Neuronal stem cell (in vitro differentiated cells): ENCODE results near the gene TRA2A.
A peak's percentile ranks its signal among the peaks of the same experiment; 100 is the strongest.

Experiments used
- DNase-seq: peaks from one replicate; pipeline ENCODE4 v3.0.0-alpha.2; 2013; ENCODE audit warnings: low spot score
- H2AFZ ChIP-seq: one replicate; pipeline ENCODE4 v1.6.1; 2013; ENCODE audit warnings: mild to moderate bottlenecking, low read length, inconsistent platforms
- H2AK5ac ChIP-seq: 2 replicates; pipeline ENCODE4 v1.6.1; 2013; ENCODE audit warnings: low read depth, mild to moderate bottlenecking, inconsistent platforms, low read length, moderate library complexity, mixed read lengths
- H2BK120ac ChIP-seq: 2 replicates; pipeline ENCODE4 v1.6.1; 2013; ENCODE audit warnings: low read depth, mild to moderate bottlenecking, inconsistent platforms, low read length, moderate library complexity, mixed read lengths
- H2BK12ac ChIP-seq: one replicate; pipeline ENCODE4 v1.6.1; 2013; ENCODE audit warnings: low read length, inconsistent platforms
- H2BK15ac ChIP-seq: 2 replicates; pipeline ENCODE4 v1.6.1; 2013; ENCODE audit warnings: mild to moderate bottlenecking, low read length, inconsistent platforms, mixed read lengths
- H2BK5ac ChIP-seq: one replicate; pipeline ENCODE4 v1.6.1; 2013; ENCODE audit warnings: inconsistent platforms, mild to moderate bottlenecking, low read length, moderate library complexity
- H3K14ac ChIP-seq: one replicate; pipeline ENCODE4 v1.6.1; 2013; ENCODE audit warnings: low read length, inconsistent platforms
- H3K18ac ChIP-seq: 2 replicates; pipeline ENCODE4 v1.6.1; 2013; ENCODE audit warnings: low read length, inconsistent platforms
- H3K23ac ChIP-seq: 2 replicates; pipeline ENCODE4 v1.6.1; 2013; ENCODE audit warnings: low read depth, mild to moderate bottlenecking, mixed read lengths, low read length, inconsistent platforms; ENCODE audit not compliant: poor library complexity
- H3K27ac ChIP-seq: replicated peaks from 3 replicates; pipeline ENCODE4 v1.5.1; 2013; ENCODE audit warnings: low read length, inconsistent platforms
- H3K27me3 ChIP-seq, 3 experiments: 2 replicates each; pipeline ENCODE4 v1.6.1; 2013; ENCODE audit warnings: low read length in 3 of 3, mild to moderate bottlenecking in 2 of 3, inconsistent platforms in 1 of 3, low read depth in 1 of 3, mixed read lengths in 1 of 3, moderate library complexity in 1 of 3; ENCODE audit not compliant: control insufficient read depth in 3 of 3, insufficient read depth in 3 of 3
- H3K36me3 ChIP-seq, 2 donors: replicated peaks in 1 of 2; 2 replicates each; pipeline ENCODE4 v1.6.1; 2013; ENCODE audit warnings: low read length in 2 of 2; ENCODE audit not compliant: control insufficient read depth in 2 of 2, insufficient read depth in 2 of 2
- H3K4ac ChIP-seq: 2 replicates; pipeline ENCODE4 v1.6.1; 2013; ENCODE audit warnings: inconsistent platforms, mild to moderate bottlenecking, low read length, moderate library complexity
- H3K4me1 ChIP-seq, 2 donors: 1 replicate in 1 of 2; 2 replicates in 1 of 2; pipeline ENCODE4 v1.6.1; 2013; ENCODE audit warnings: low read length in 2 of 2, low read depth in 1 of 2; ENCODE audit not compliant: control insufficient read depth in 2 of 2, insufficient read depth in 1 of 2
- H3K4me2 ChIP-seq: one replicate; pipeline ENCODE4 v1.6.1; 2013; ENCODE audit warnings: mild to moderate bottlenecking, low read length, inconsistent platforms; ENCODE audit not compliant: insufficient read depth, poor library complexity, severe bottlenecking
- H3K4me3 ChIP-seq, 2 donors: 2 replicates each; pipeline ENCODE4 v1.5.1; 2013; ENCODE audit warnings: low read length in 2 of 2, mild to moderate bottlenecking in 2 of 2, inconsistent platforms in 1 of 2, moderate library complexity in 1 of 2
- H3K79me1 ChIP-seq: one replicate; pipeline ENCODE4 v1.6.1; 2013; ENCODE audit warnings: low read depth, mild to moderate bottlenecking, inconsistent platforms, low read length, moderate library complexity
- H3K9ac ChIP-seq: one replicate; pipeline ENCODE4 v1.6.1; 2013; ENCODE audit warnings: mild to moderate bottlenecking, low read depth, low read length, inconsistent platforms; ENCODE audit not compliant: poor library complexity
- H3K9me3 ChIP-seq, 2 donors: replicated peaks in 1 of 2; 2 replicates each; pipeline versions ENCODE3 to v1.6.1; 2013; ENCODE audit warnings: low read length in 2 of 2, mild to moderate bottlenecking in 2 of 2, inconsistent platforms in 1 of 2, low read depth in 1 of 2, mixed read lengths in 1 of 2, moderate library complexity in 1 of 2; ENCODE audit not compliant: control insufficient read depth in 2 of 2, insufficient read depth in 1 of 2
- H4K8ac ChIP-seq: one replicate; pipeline ENCODE4 v1.6.1; 2013; ENCODE audit warnings: low read depth, mild to moderate bottlenecking, inconsistent platforms, low read length, moderate library complexity
- H4K91ac ChIP-seq: one replicate; pipeline ENCODE4 v1.6.1; 2013; ENCODE audit warnings: low read length, low read depth, mild to moderate bottlenecking, inconsistent platforms; ENCODE audit not compliant: poor library complexity
- WGBS, 2 donors: extraction: QIAGEN DNeasy Blood & Tissue Kit; methylation state at CpG; one replicate each; pipeline ENCODE4 v1.1.7; 2013; ENCODE audit warnings: missing lambda C conversion rate in 2 of 2, mixed read lengths in 1 of 2; ENCODE audit not compliant: insufficient read length in 2 of 2, insufficient replicate concordance in 1 of 2; ENCODE audit errors: extremely low coverage in 2 of 2; 5-methylcytosine and 5-hydroxymethylcytosine counted together

TRA2A gene

DNA sequence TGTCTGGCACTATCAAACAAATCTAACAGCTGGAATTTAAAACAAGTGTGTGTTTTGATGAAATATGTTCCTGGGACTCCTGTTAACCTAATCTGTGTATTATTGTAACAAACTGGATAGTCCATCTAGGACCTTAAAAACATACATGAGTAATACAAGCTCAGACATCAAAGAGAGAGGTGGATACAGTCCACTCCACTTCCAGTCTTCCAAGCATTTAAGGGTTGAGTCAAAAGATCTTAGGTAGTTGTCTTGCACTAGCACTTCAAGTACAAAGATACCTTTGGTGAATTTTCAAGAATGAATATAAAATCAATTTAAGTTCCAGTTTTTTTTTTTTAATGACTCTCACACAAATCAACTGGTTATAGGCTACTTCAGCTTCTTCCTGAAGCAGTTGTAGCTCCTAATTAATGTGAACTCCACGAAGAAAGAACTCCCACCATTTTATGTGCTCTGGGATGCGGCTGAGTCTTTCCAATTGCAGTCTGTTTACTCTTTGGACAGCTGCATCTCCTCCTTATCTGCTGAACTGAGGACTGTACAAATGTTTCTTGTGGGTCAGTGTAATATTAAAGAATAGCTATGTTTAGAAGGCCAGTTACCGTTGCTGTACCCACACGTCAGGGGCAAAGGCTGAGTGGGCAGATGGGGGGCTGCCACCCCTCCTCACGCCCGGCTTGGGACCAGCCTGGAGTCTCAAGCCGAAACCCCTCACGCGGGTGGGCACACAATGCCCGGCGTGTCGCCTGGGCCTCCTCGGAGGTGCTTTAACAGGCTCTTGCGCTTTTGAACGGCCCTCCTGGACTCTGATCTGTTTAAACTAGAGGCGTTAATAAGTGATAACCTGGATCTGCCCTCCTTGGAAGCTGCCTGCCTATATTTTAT lies 58.6 kb downstream of the TRA2A start:
- Histone ChIP-seq H3K23ac (no peak overlapping the region), H2BK120ac (no peak overlapping the region), H2AFZ (no peak overlapping the region), H3K9ac (peak overlapping the region; percentile 85), H3K27ac (peak overlapping the region; percentile 97), H4K8ac (no peak overlapping the region), H3K18ac (peak overlapping the region; percentile 99), H3K9me3 (no peaks in the 10 kb centered on the region), H2BK12ac (no peak overlapping the region), H3K14ac (no peak overlapping the region), H3K4me3 (peak overlapping the region; percentile 93 to 98), H2BK15ac (peak overlapping the region; percentile 96), H3K36me3 (no peaks in the 10 kb centered on the region), H2AK5ac (peak overlapping the region; percentile 92), H3K4me1 (peaks cover 1 to 10% of the 10 kb centered on the region in 2 donors), H4K91ac (no peak overlapping the region), H3K79me1 (peaks cover 9% of the 10 kb centered on the region), H3K27me3 (no peaks in the 10 kb centered on the region), H3K4me2 (peak overlapping the region; percentile 85), H3K4ac (no peak overlapping the region), H2BK5ac (peak overlapping the region; percentile 98)
- DNase-seq: peak; percentile 17
- no CpG with 5 or more reads among the region's 16 CpGs for WGBS, 2 donors

DNA sequence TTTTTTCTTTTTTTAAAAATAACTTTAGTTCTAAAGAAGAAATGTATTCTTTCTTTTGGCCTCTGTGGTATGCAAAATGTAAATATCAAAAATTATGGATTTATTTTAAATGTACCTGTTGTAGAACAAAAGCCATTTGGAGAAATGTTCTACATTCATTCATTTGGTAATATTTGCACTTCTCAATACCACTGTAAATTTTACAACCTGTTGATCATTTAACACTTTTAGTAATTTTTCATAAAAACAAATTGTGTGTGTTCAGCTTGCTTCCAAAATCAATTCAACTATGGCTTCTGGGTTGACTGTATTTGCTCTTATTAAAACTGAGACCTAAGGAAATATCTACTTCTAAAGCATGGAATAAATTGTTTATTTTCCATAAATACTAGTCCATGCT lies 59.2 kb downstream of the TRA2A start:
- H3K4me1 ChIP-seq: peaks cover 1 to 9% of the 10 kb centered on the region in 2 donors
- H3K9me3 ChIP-seq: no peaks in the 10 kb centered on the region
- no peak overlapping the region for H4K91ac ChIP-seq
- H3K9ac ChIP-seq: no peak overlapping the region
- no peak overlapping the region for H4K8ac ChIP-seq
- H3K27me3 ChIP-seq: no peaks in the 10 kb centered on the region
- H2BK120ac ChIP-seq: no peak overlapping the region
- H2BK15ac ChIP-seq: no peak overlapping the region
- peak overlapping the region in 1 of 2 donors; percentile 93 for H3K4me3 ChIP-seq
- no peak overlapping the region for H2AK5ac ChIP-seq
- H2BK12ac ChIP-seq: no peak overlapping the region
- no peak overlapping the region for H3K23ac ChIP-seq
- H3K36me3 ChIP-seq: peaks cover 0 to 3% of the 10 kb centered on the region in 2 donors
- H3K4ac ChIP-seq: no peak overlapping the region
- peaks cover 9% of the 10 kb centered on the region for H3K79me1 ChIP-seq
- H3K27ac ChIP-seq: no peak overlapping the region
- no peak overlapping the region for H3K14ac ChIP-seq
- no peak overlapping the region for H2BK5ac ChIP-seq
- no peak overlapping the region for H3K18ac ChIP-seq
- DNase-seq: no peak
- no peak overlapping the region for H3K4me2 ChIP-seq
- H2AFZ ChIP-seq: no peak overlapping the region

GRCh38 chr7:23472046-23472445 lies 59.7 kb downstream of the TRA2A start:
- no peak overlapping the region for H3K14ac ChIP-seq
- no peak overlapping the region for H3K27ac ChIP-seq
- H4K91ac ChIP-seq: no peak overlapping the region
- H3K4me3 ChIP-seq: peak overlapping the region in 1 of 2 donors; percentile 93
- no peak overlapping the region for H2BK15ac ChIP-seq
- no peak overlapping the region for H2AK5ac ChIP-seq
- DNase-seq: no peak
- no peak overlapping the region for H2BK120ac ChIP-seq
- H3K9ac ChIP-seq: no peak overlapping the region
- peaks cover 0 to 7% of the 10 kb centered on the region in 2 donors for H3K36me3 ChIP-seq
- no peaks in the 10 kb centered on the region for H3K27me3 ChIP-seq
- no peak overlapping the region for H3K4me2 ChIP-seq
- no peak overlapping the region for H2BK12ac ChIP-seq
- H3K4ac ChIP-seq: no peak overlapping the region
- H3K23ac ChIP-seq: no peak overlapping the region
- H2BK5ac ChIP-seq: no peak overlapping the region
- peaks cover 3 to 5% of the 10 kb centered on the region in 2 donors for H3K4me1 ChIP-seq
- no peaks in the 10 kb centered on the region for H3K9me3 ChIP-seq
- WGBS, 2 donors: no CpG with 5 or more reads among the region's 6 CpGs
- no peak overlapping the region for H2AFZ ChIP-seq
- H3K79me1 ChIP-seq: peaks cover 9% of the 10 kb centered on the region
- no peak overlapping the region for H3K18ac ChIP-seq
- no peak overlapping the region for H4K8ac ChIP-seq

GRCh38 chr7:23471106-23471859 lies 60.5 kb downstream of the TRA2A start:
- peak; percentile 92 for DNase-seq

More at GRCh38 chr7:23471106-23471859, 60.5 kb downstream of the TRA2A start:
- Histone ChIP-seq H2AK5ac (no peak overlapping the region), H4K91ac (no peak overlapping the region), H2BK120ac (no peak overlapping the region), H2AFZ (peak overlapping the region; percentile 31), H4K8ac (no peak overlapping the region), H3K18ac (peak overlapping the region; percentile 74), H3K27ac (peak overlapping the region; percentile 97), H3K36me3 (peaks cover 0 to 15% of the 10 kb centered on the region in 2 donors), H3K27me3 (no peaks in the 10 kb centered on the region), H2BK5ac (peak overlapping the region; percentile 59), H3K4me2 (peak overlapping the region; percentile 52), H3K4me3 (peak overlapping the region; percentile 79 to 93), H3K9me3 (no peaks in the 10 kb centered on the region), H3K9ac (no peak overlapping the region), H2BK12ac (no peak overlapping the region), H3K4ac (no peak overlapping the region), H3K14ac (no peak overlapping the region), H3K23ac (no peak overlapping the region), H3K79me1 (peaks cover 9% of the 10 kb centered on the region), H3K4me1 (peaks cover 0 to 3% of the 10 kb centered on the region in 2 donors), H2BK15ac (no peak overlapping the region)
- no CpG with 5 or more reads among the region's 44 CpGs for WGBS, 2 donors
